GM23338 (cell line): Measurements from ENCODE around the gene C4A. TPM values are rescaled to one million over a fixed set of nuclear protein-coding genes. Genes with fewer than 3 reads are reported as not detected.

Experiments used
- ATAC-seq: fragments of 200-7000 bp; cut with Tn5 transposase; 3 replicates; pipeline ENCODE4 v1.9.1; 2020
- DNase-seq: peaks from one replicate; pipeline ENCODE4 v3.0.0-alpha.2; 2015; ENCODE audit warnings: low spot score
- H2AFZ ChIP-seq: fragments of 200-600 bp; sonication (generic); 2 replicates; pipeline ENCODE4 v1.8.0; 2016; ENCODE audit warnings: antibody characterized with exemption, mild to moderate bottlenecking, moderate library complexity
- H3F3A ChIP-seq: fragments of 200-600 bp; sonication (generic); replicated peaks from 2 replicates; pipeline ENCODE4 v1.8.0; 2017; ENCODE audit warnings: antibody characterized with exemption, mixed run types, low read depth
- H3K27ac ChIP-seq: fragments of 200-600 bp; sonication (generic); 2 replicates; pipeline ENCODE4 v1.6.1; 2016; ENCODE audit warnings: low read depth
- H3K27me3 ChIP-seq: fragments of 200-600 bp; sonication (generic); 2 replicates; pipeline ENCODE4 v1.8.0; 2016; ENCODE audit warnings: mild to moderate bottlenecking, mixed run types, moderate library complexity; ENCODE audit not compliant: insufficient read depth
- H3K36me3 ChIP-seq: fragments of 200-600 bp; sonication (generic); 2 replicates; pipeline ENCODE4 v1.8.0; 2016; ENCODE audit warnings: mild to moderate bottlenecking; ENCODE audit not compliant: insufficient read depth
- H3K4me1 ChIP-seq: fragments of 200-600 bp; sonication (generic); 2 replicates; pipeline ENCODE4 v1.8.0; 2016; ENCODE audit warnings: mild to moderate bottlenecking, moderate library complexity; ENCODE audit not compliant: insufficient read depth
- H3K4me2 ChIP-seq: fragments of 200-600 bp; sonication (generic); 2 replicates; pipeline ENCODE4 v1.7.1; 2017; ENCODE audit warnings: mixed run types
- H3K4me3 ChIP-seq: fragments of 200-600 bp; sonication (generic); 2 replicates; pipeline ENCODE4 v1.6.1; 2016; ENCODE audit warnings: mixed run types
- H3K79me2 ChIP-seq: fragments of 200-600 bp; sonication (generic); replicated peaks from 2 replicates; pipeline ENCODE4 v1.8.0; 2017; ENCODE audit warnings: mild to moderate bottlenecking; ENCODE audit not compliant: insufficient read depth
- H3K9me2 ChIP-seq: fragments of 200-600 bp; sonication (generic); 2 replicates; pipeline ENCODE4 v1.8.0; 2017; ENCODE audit not compliant: insufficient read depth
- H4K20me1 ChIP-seq: fragments of 200-600 bp; sonication (generic); replicated peaks from 2 replicates; pipeline ENCODE4 v1.8.0; 2017; ENCODE audit warnings: mild to moderate bottlenecking; ENCODE audit not compliant: insufficient read depth
- H3K27ac Mint-ChIP-seq: 2 replicates; pipeline ENCODE4 v1.8.0; 2020; ENCODE audit warnings: inconsistent platforms, mild to moderate bottlenecking, moderate library complexity, mixed read lengths
- H3K27me3 Mint-ChIP-seq: 3 replicates; pipeline ENCODE4 v1.8.0; 2022; ENCODE audit warnings: low read depth, mild to moderate bottlenecking, moderate library complexity, mixed read lengths, inconsistent platforms; ENCODE audit not compliant: insufficient read depth, poor library complexity
- H3K36me3 Mint-ChIP-seq: 3 replicates; pipeline ENCODE4 v1.8.0; 2021; ENCODE audit warnings: low read depth, mild to moderate bottlenecking, inconsistent platforms, moderate library complexity, mixed read lengths
- H3K4me1 Mint-ChIP-seq: 3 replicates; pipeline ENCODE4 v1.8.0; 2020; ENCODE audit warnings: mild to moderate bottlenecking, inconsistent platforms, mixed read lengths
- H3K4me3 Mint-ChIP-seq: 3 replicates; pipeline ENCODE4 v1.8.0; 2021; ENCODE audit warnings: moderate library complexity, mild to moderate bottlenecking, inconsistent platforms, mixed read lengths
- H3K9me3 Mint-ChIP-seq: 3 replicates; pipeline ENCODE4 v1.8.0; 2020; ENCODE audit warnings: moderate library complexity, mild to moderate bottlenecking, inconsistent platforms, mixed read lengths
- CREB1 ChIP-seq: fragments of 250-450 bp; sonication (Bioruptor Pico); IDR thresholded peaks from 2 replicates; pipeline ENCODE4 v1.5.0; 2020; ENCODE audit warnings: low read depth, mild to moderate bottlenecking, moderate library complexity
- CTCF ChIP-seq, 2 experiments: fragments of 200-600 bp in 1 of 2; sonication (generic) in 1 of 2; conservative IDR thresholded peaks; 2 replicates each; pipeline versions ENCODE4 v1.5.1 to v1.6.1; 2016 to 2017; ENCODE audit warnings: antibody characterized with exemption in 2 of 2, low read depth in 2 of 2, mild to moderate bottlenecking in 2 of 2, moderate library complexity in 1 of 2
- ETS1 ChIP-seq: IDR thresholded peaks from 2 replicates; pipeline ENCODE4 v1.6.1; 2016; ENCODE audit warnings: antibody characterized with exemption
- EZH2 ChIP-seq: fragments of 200-600 bp; sonication (generic); IDR thresholded peaks from one replicate; pipeline ENCODE4 v1.8.0; 2017; ENCODE audit warnings: antibody characterized with exemption, mild to moderate bottlenecking, low read depth; ENCODE audit not compliant: unreplicated experiment
- EZH2phosphoT487 ChIP-seq: fragments of 200-600 bp; sonication (generic); IDR thresholded peaks from one replicate; pipeline ENCODE4 v1.8.1; 2018; ENCODE audit warnings: antibody characterized with exemption; ENCODE audit not compliant: unreplicated experiment
- JUNB ChIP-seq: IDR thresholded peaks from one replicate; pipeline ENCODE4 v1.6.1; 2016; ENCODE audit warnings: antibody characterized with exemption; ENCODE audit not compliant: unreplicated experiment
- NANOG ChIP-seq: IDR thresholded peaks from 2 replicates; pipeline ENCODE4 v1.6.1; 2016; ENCODE audit warnings: antibody characterized with exemption, borderline replicate concordance
- POLR2AphosphoS5 ChIP-seq: IDR thresholded peaks from 2 replicates; pipeline ENCODE4 v1.6.1; 2016; ENCODE audit warnings: antibody characterized with exemption, low read depth
- REST ChIP-seq: IDR thresholded peaks from one replicate; pipeline ENCODE4 v1.6.1; 2018; ENCODE audit warnings: antibody characterized with exemption; ENCODE audit not compliant: unreplicated experiment
- STAT1 ChIP-seq: IDR thresholded peaks from one replicate; pipeline ENCODE4 v1.6.1; 2016; ENCODE audit warnings: antibody characterized with exemption; ENCODE audit not compliant: unreplicated experiment
- ZNF114 ChIP-seq: fragments of 250-450 bp; sonication (Bioruptor Pico); IDR thresholded peaks from 2 replicates; pipeline ENCODE4 v1.5.0; 2020; ENCODE audit warnings: mild to moderate bottlenecking, moderate library complexity
- ZNF331 ChIP-seq: fragments of 250-450 bp; sonication (Bioruptor Pico); IDR thresholded peaks from 2 replicates; pipeline ENCODE4 v1.5.0; 2020; ENCODE audit warnings: low read depth, mild to moderate bottlenecking, moderate library complexity
- ZNF462 ChIP-seq: fragments of 250-450 bp; sonication (Bioruptor Pico); IDR thresholded peaks from 2 replicates; pipeline ENCODE4 v1.5.0; 2020; ENCODE audit warnings: mild to moderate bottlenecking, moderate library complexity
- polyA plus RNA-seq: library from polyadenylated mRNA; unstranded; fragments of >200 nt; fragmentation: Nextera tagmentation; extraction: Ambion mirVana; gene quantifications from 2 replicates; pipeline ENCODE4 v1.2.1, GENCODE V29; 2016
- total RNA-seq: library from RNA; depleted of rRNA; stranded (reverse); fragments of >200 nt; shearing (Covaris generic); gene quantifications from 2 replicates; pipeline ENCODE4 v1.2.3, GENCODE V29; 2014

C4A gene
- total and polyA plus RNA-seq, 2 experiments from 2014 or later: 0.48 to 0.97 TPM

GRCh38 chr6:31979238-31979898 lies 2.5 kb upstream of the C4A start:
- no peak for TF ChIP-seq CTCF (conservative IDR thresholded peaks at IDR 0.05; ENCODE audit: low read depth in 2 of 2)
- no peak for TF ChIP-seq POLR2AphosphoS5
- TF ChIP-seq ETS1: no peak
- TF ChIP-seq ZNF114 (CRISPR knock-in tag): no peak
- TF ChIP-seq EZH2: no peak
- no peak for TF ChIP-seq ZNF462
- TF ChIP-seq NANOG: no peak
- TF ChIP-seq REST: no peak
- no peak for TF ChIP-seq EZH2phosphoT487
- TF ChIP-seq CREB1 (CRISPR knock-in tag): no peak
- no peak for TF ChIP-seq STAT1
- no peak for TF ChIP-seq JUNB
- TF ChIP-seq ZNF331 (CRISPR knock-in tag): no peak
- no peak overlapping the region for H3K4me2 ChIP-seq
- ATAC-seq (no peak), DNase-seq (no peak)
- no peaks in the 10 kb centered on the region for H3F3A ChIP-seq
- no peaks in the 10 kb centered on the region for H3K4me1 ChIP-seq
- H3K36me3 ChIP-seq: no peaks in the 10 kb centered on the region
- Mint-ChIP-seq H3K27ac (no peak overlapping the region), H3K4me3 (no peak overlapping the region), H3K9me3 (peaks cover 26% of the 10 kb centered on the region), H3K27me3 (peaks cover 2% of the 10 kb centered on the region), H3K36me3 (peaks cover 25% of the 10 kb centered on the region; the same call in 2 of the 3 replicates), H3K4me1 (no peaks in the 10 kb centered on the region; the same call in 2 of the 3 replicates)
- no peaks in the 10 kb centered on the region; the same call in 1 of the 2 replicates for H4K20me1 ChIP-seq
- no peaks in the 10 kb centered on the region for H3K27me3 ChIP-seq
- no peak overlapping the region for H2AFZ ChIP-seq
- H3K9me2 ChIP-seq: no peaks in the 10 kb centered on the region
- H3K79me2 ChIP-seq: no peaks in the 10 kb centered on the region
- H3K4me3 ChIP-seq: no peak overlapping the region
- no peak overlapping the region for H3K27ac ChIP-seq
